H1 (cell line): ENCODE results near the gene ZNF37A. TPM values are rescaled to one million over a fixed set of nuclear protein-coding genes. Genes with fewer than 3 reads are reported as not detected.

ENCODE experiments used
- CHD7 ChIP-seq: fragments of 300-600 bp; sonication (generic); IDR thresholded peaks from 2 replicates; pipeline ENCODE4 v1.7.1; 2012; ENCODE audit warnings: low read length, moderate library complexity, mild to moderate bottlenecking, inconsistent platforms; ENCODE audit not compliant: insufficient replicate concordance
- EGR1 ChIP-seq: IDR thresholded peaks from 2 replicates; pipeline ENCODE4 v1.6.1; 2011; ENCODE audit warnings: low read depth, low read length, borderline replicate concordance
- GABPA ChIP-seq: IDR thresholded peaks from 2 replicates; pipeline ENCODE4 v1.6.1; 2011; ENCODE audit warnings: mild to moderate bottlenecking, low read length, moderate library complexity, borderline replicate concordance; ENCODE audit not compliant: insufficient read depth
- POU5F1 ChIP-seq: IDR thresholded peaks from 2 replicates; pipeline ENCODE4 v1.6.1; 2011; ENCODE audit warnings: low read depth, mild to moderate bottlenecking, low read length, moderate library complexity
- RAD21 ChIP-seq, 2 experiments: IDR thresholded peaks in 1 of 2; conservative IDR thresholded peaks in 1 of 2; 2 replicates each; pipeline ENCODE4 v1.6.1; 2011; ENCODE audit warnings: low read depth in 2 of 2, low read length in 2 of 2, improper control_type of control experiment in 1 of 2, inconsistent platforms in 1 of 2, mild to moderate bottlenecking in 1 of 2, moderate library complexity in 1 of 2
- SIN3A ChIP-seq, 2 experiments: IDR thresholded peaks in 1 of 2; conservative IDR thresholded peaks in 1 of 2; 2 replicates each; pipeline ENCODE4 v1.6.1; 2011 to 2012; ENCODE audit warnings: low read length in 2 of 2, improper control_type of control experiment in 1 of 2, low read depth in 1 of 2, mild to moderate bottlenecking in 1 of 2
- TAF1 ChIP-seq: IDR thresholded peaks from 2 replicates; pipeline ENCODE4 v1.6.1; 2011; ENCODE audit warnings: mild to moderate bottlenecking, low read depth, low read length
- TAF7 ChIP-seq: optimal IDR thresholded peaks from 2 replicates; pipeline ENCODE3; 2011; ENCODE audit warnings: low read depth, mild to moderate bottlenecking, inconsistent platforms, low read length, moderate library complexity, borderline replicate concordance
- YY1 ChIP-seq: IDR thresholded peaks from 2 replicates; pipeline ENCODE4 v1.6.1; 2011; ENCODE audit warnings: low read depth, mild to moderate bottlenecking, low read length
- polyA plus RNA-seq, 7 experiments: library from polyadenylated mRNA; depleted of rRNA in 3 of 7; stranded (reverse) in 5 of 7; unstranded in 2 of 7; fragments of >200 nt in 5 of 7; fragments of 200-250 nt in 2 of 7; gene quantifications; 1 replicate in 5 of 7; 2 replicates in 1 of 7; 4 replicates in 1 of 7; pipeline versions ENCODE4 v1.2.1 to v1.2.3, GENCODE V29; 2011 to 2013; ENCODE audit warnings: missing spikeins in 2 of 7, mixed read lengths in 2 of 7
- total RNA-seq: library from RNA; stranded (reverse); fragmentation: NEBNext Ultra II Directional; extraction: Animal tissue kit (Norgen Biotek cat#: 25700); gene quantifications from 2 replicates; pipeline ENCODE4 v1.2.1, GENCODE V29; 2021

Gene ZNF37A
- total and polyA plus RNA-seq, 2 of the 8 experiments (the other 6 are each of a cell fraction or from before 2014, with no cell fraction given): 0.97 to 12.7 TPM

GRCh38 chr10:38156416-38157269 is 62.5 kb downstream of the ZNF37A start (continued):
- TF ChIP-seq SIN3A (conservative IDR thresholded peaks at IDR 0.05 in 1 of 2, IDR thresholded peaks at IDR 0.05 in 1 of 2; ENCODE audit: low read depth in 1 of 2, low read length in 2 of 2) (no peak), POU5F1 (no peak), GABPA (no peak), YY1 (no peak), EGR1 (no peak), TAF1 (no peak), CHD7 (no peak), TAF7 (no peak), RAD21 (IDR thresholded peaks at IDR 0.05 in 1 of 2, conservative IDR thresholded peaks at IDR 0.05 in 1 of 2; ENCODE audit: low read depth in 2 of 2, low read length in 2 of 2) (no peak)
